ENCODE results near the gene ENTPD5. TPM values are rescaled to one million over a fixed set of nuclear protein-coding genes. Genes with fewer than 3 reads are reported as not detected.

ENTPD5 gene
- total and polyA plus RNA-seq, 11 donors = 4.7 to 12.3 (median 6.7) TPM

- Histone ChIP-seq H3K27me3 (no peaks in the 10 kb centered on the region), H3K4me3 (no peak overlapping the region), H3K4me1 (no peaks in the 10 kb centered on the region), H3K9me3 (no peaks in the 10 kb centered on the region), H3K27ac (no peak overlapping the region), H3K36me3 (peaks cover 0 to 28% (median 3%) of the 10 kb centered on the region in 9 donors)
- DNase-seq (no peak), ATAC-seq (no peak)
- intact Hi-C loops (cut with DNase I) = no loop called here
- WGBS, 4 donors = 85 to 96% (median 92%) methylated on average over 3 of the region's 3 CpGs
- TF ChIP-seq POLR2A (IDR thresholded peaks at IDR 0.05) (no peak), CTCF (IDR thresholded peaks at IDR 0.05) (no peak)
These were observed 15.5 kb upstream of the ENTPD5 start for GRCh38 chr14:74034572-74034971.

DNA sequence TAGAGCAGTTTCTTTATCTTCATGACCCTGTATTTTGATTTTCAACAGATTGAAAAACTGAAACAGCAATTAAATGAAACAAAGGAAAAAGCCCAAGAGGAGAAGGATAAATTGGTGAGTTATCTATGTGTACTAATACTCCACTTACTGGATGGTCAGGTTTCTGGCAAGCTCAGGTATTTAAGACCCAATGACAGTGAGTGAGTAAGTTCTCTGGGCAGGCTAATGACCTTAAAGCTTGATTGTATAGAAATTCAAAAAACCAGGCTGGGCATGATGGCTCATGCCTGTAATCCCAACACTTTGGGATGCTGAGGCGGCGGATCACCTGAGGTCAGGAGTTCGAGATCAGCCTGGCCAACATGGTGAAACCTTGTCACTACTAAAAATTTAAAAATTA, 10.0 kb upstream of the ENTPD5 start:
- DNase-seq = no peak
- Histone ChIP-seq H3K4me3 (no peak overlapping the region), H3K27ac (no peak overlapping the region), H3K9me3 (no peaks in the 10 kb centered on the region), H3K27me3 (no peaks in the 10 kb centered on the region), H3K4me1 (no peaks in the 10 kb centered on the region), H3K36me3 (peaks cover 0 to 20% (median 3%) of the 10 kb centered on the region in 9 donors)
- ATAC-seq = no peak
- 93 to 97% (median 95%) methylated on average over 3 of the region's 3 CpGs for WGBS, 4 donors
- intact Hi-C loops (cut with DNase I) = no loop called here
- no peak for TF ChIP-seq CTCF (IDR thresholded peaks at IDR 0.05)
- TF ChIP-seq POLR2A (IDR thresholded peaks at IDR 0.05) = no peak

- intact Hi-C loops (cut with DNase I) = no loop called here
- Histone ChIP-seq H3K27me3 (no peaks in the 10 kb centered on the region), H3K4me3 (no peak overlapping the region), H3K9me3 (no peaks in the 10 kb centered on the region), H3K4me1 (peaks cover 0 to 17% (median 9%) of the 10 kb centered on the region in 12 donors), H3K36me3 (no peaks in the 10 kb centered on the region), H3K27ac (no peak overlapping the region)
- ATAC-seq (no peak), DNase-seq (no peak)
- 74 to 87% (median 84%) methylated on average over 4 of the region's 4 CpGs for WGBS, 4 donors
- TF ChIP-seq CTCF (IDR thresholded peaks at IDR 0.05) (no peak), POLR2A (IDR thresholded peaks at IDR 0.05) (no peak)
These were observed 3.3 kb upstream of the ENTPD5 start for GRCh38 chr14:74022346-74022745.

DNA sequence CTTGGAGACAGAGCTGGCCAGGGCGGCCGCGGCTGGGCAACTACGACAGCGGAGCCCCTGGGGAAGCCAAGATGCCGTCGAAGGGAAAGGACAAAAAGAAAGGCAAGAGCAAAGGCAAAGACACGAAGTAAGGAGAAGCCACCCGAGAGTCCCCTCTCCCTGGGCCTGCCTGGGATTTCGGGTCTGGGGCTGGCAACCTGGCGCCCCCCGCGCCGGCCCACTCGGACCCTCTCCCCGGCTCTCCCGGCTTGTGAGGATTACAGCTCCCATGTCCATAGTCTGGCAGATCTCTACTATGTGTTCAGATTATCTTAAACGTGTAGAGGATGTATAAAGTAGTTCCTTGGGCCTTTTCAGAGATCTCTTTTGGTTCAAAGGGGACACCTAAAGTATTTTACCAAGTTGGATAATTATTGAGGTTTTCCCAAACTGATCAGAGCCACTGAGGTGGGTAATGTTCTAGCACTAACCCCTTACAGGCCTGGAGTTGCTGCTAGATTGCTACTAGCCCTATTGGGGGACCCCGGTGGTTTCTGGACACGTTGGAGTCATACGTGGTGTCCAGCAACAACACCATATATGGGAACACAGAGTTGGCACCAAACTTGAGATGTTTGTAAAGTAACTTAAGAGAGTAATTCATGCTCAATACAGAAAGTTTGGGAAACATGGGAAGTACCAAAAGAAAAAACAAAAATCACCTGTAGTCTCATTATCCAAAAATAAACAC, 485 bp upstream of the ENTPD5 start:
- intact Hi-C loops (cut with DNase I) = loop anchor here in 4 of 10 donors (1.0 to 10.0 kb wide), 5 partner anchors 63 to 135 kb away; partner anchors contain the start of genes COQ6 (in 3 of the 4), FAM161B (in 3 of the 4), ALDH6A1 (in 2 of the 4) and LIN52 (in 2 of the 4)

More for the DNA sequence above, 485 bp upstream of the ENTPD5 start:
- H3K9me3 ChIP-seq = no peaks in the 10 kb centered on the region
- TF ChIP-seq POLR2A (IDR thresholded peaks at IDR 0.05) = no peak
- peak overlapping the region; percentile 45 to 98 (median 80) for H3K4me3 ChIP-seq
- H3K27me3 ChIP-seq = no peaks in the 10 kb centered on the region
- H3K27ac ChIP-seq = peak overlapping the region in 11 of 12 donors; percentile 65 to 100 (median 97)
- peaks cover 0 to 17% (median 9%) of the 10 kb centered on the region in 12 donors for H3K4me1 ChIP-seq
- DNase-seq (no peak), ATAC-seq (peak in 1 of 4 donors; percentile 7)
- 1 to 5% (median 3%) methylated on average over 18 to 21 of the region's 21 CpGs for WGBS, 4 donors
- peaks cover 0 to 5% (median 2%) of the 10 kb centered on the region in 9 donors for H3K36me3 ChIP-seq

Data from heart left ventricle (tissue), 16 donors.